Ascending aorta (tissue), 2 donors: ENCODE results near the gene WNT1. TPM values are rescaled to one million over a fixed set of nuclear protein-coding genes. Genes with fewer than 3 reads are reported as not detected.
A peak's percentile ranks its signal among the peaks of the same experiment; 100 is the strongest.

Experiments
- DNase-seq, 2 donors: peaks; one replicate each; pipeline ENCODE4 v3.0.0-alpha.2; 2019; ENCODE audit warnings: low spot score in 2 of 2
- H3K27ac ChIP-seq, 2 donors: fragments of 200-600 bp; sonication (generic); one replicate each; pipeline ENCODE4 v1.5.1; 2016 to 2017; ENCODE audit warnings: mild to moderate bottlenecking in 1 of 2
- H3K27me3 ChIP-seq: fragments of 200-600 bp; sonication (generic); one replicate; pipeline ENCODE4 v1.5.1; 2017
- H3K36me3 ChIP-seq, 2 donors: fragments of 200-600 bp; sonication (generic); one replicate each; pipeline ENCODE4 v1.5.1; 2016
- H3K4me1 ChIP-seq, 2 donors: fragments of 200-600 bp; sonication (generic); one replicate each; pipeline ENCODE4 v1.5.1; 2016 to 2017; ENCODE audit warnings: mild to moderate bottlenecking in 1 of 2
- H3K4me3 ChIP-seq, 2 donors: fragments of 200-600 bp; sonication (generic); one replicate each; pipeline ENCODE4 v1.5.1; 2016 to 2017; ENCODE audit warnings: mild to moderate bottlenecking in 1 of 2
- H3K9me3 ChIP-seq, 2 donors: fragments of 200-600 bp; sonication (generic); one replicate each; pipeline ENCODE4 v1.5.1; 2016
- intact Hi-C: fragments of 100-400 bp; cut with DNase I; formaldehyde crosslinking; loops from one replicate; pipeline ENCODE4 v1.15.1; 2023
- total RNA-seq: library from RNA; depleted of rRNA; stranded (reverse); fragments of >200 nt; gene quantifications from one replicate; pipeline ENCODE4 v1.1.0, GENCODE V29; 2016
- TF ChIP-seq, protein P1 (sequence below), 3 experiments: fragments of 200-600 bp in 2 of 3; fragments of 450-650 bp in 1 of 3; sonication (generic) in 2 of 3; IDR thresholded peaks; one replicate each; pipeline ENCODE4 v1.5.1; 2016 to 2019; ENCODE audit warnings: antibody characterized with exemption in 3 of 3, mild to moderate bottlenecking in 1 of 3, moderate library complexity in 1 of 3

Gene WNT1
- total RNA-seq, 1 donor from 2014 or later, result not detected

DNA sequence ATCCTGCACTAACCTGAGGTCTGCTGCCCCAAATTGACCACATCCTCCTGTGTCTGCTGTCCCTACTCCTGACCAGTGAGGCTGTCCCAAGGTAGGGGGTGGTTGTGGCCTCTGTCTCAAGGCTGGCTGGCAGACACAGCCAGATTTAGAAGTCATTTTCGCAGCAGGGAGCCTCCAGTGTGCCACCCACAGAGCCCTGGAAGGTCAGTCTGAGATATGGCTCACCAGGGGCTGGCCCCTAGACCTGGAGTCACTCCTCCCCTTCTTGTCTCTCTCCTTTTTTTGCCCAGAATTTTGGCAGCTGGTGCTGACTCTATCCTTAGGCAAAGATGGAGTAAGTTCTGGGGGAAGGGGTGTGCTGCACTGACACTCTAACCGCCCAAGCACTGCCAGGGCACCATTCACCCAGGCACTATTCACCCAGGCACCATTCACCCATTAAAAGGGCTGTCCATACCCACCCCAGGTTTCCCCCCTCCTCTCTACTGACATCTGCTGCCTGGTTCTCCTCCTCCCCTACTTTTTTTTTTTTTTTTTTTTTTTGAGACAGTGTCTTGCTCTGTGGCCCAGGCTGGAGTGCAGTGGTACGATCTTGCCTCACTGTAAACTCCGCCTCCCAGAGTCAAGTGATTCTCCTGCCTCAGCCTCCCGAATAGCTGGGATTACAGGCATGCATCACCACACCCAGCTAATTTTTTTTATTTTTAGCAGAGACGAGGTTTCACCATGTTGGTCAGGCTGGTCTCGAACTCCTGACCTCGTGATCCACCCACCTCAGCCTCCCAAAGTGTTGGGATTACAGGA is 13.3 kb downstream of the WNT1 start:
- Histone ChIP-seq H3K27ac (no peak overlapping the region), H3K9me3 (no peaks in the 10 kb centered on the region), H3K27me3 (peaks cover 8% of the 10 kb centered on the region), H3K4me1 (no peaks in the 10 kb centered on the region), H3K4me3 (no peak overlapping the region), H3K36me3 (no peaks in the 10 kb centered on the region)
- no peak for DNase-seq
- TF ChIP-seq, protein P1, sequence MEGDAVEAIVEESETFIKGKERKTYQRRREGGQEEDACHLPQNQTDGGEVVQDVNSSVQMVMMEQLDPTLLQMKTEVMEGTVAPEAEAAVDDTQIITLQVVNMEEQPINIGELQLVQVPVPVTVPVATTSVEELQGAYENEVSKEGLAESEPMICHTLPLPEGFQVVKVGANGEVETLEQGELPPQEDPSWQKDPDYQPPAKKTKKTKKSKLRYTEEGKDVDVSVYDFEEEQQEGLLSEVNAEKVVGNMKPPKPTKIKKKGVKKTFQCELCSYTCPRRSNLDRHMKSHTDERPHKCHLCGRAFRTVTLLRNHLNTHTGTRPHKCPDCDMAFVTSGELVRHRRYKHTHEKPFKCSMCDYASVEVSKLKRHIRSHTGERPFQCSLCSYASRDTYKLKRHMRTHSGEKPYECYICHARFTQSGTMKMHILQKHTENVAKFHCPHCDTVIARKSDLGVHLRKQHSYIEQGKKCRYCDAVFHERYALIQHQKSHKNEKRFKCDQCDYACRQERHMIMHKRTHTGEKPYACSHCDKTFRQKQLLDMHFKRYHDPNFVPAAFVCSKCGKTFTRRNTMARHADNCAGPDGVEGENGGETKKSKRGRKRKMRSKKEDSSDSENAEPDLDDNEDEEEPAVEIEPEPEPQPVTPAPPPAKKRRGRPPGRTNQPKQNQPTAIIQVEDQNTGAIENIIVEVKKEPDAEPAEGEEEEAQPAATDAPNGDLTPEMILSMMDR (IDR thresholded peaks at IDR 0.05), result no peak
- intact Hi-C loops, result no loop called here

DNA sequence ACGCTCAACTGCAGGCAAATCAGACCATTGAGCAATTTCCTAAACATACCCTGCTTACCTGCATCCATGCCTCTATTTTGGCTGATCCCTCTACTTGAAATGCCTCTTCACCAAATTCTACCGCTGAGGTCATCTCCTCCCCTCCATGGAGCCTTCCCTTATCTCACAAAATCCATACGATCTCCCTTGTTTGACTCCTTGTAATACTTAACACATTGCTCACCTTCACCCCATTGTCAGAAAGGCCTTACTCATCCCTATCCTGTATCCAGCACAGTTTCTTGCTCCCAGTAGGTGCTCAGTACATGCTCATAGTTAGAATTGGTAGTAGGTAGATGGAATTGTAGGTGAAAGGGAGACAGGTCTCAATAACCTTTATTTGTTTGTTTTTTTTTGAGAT is 15.7 kb downstream of the WNT1 start:
- intact Hi-C loops, result loop anchor here (2.0 kb wide), 1 partner anchor 141 kb away; the partner anchor contains the start of gene DDX23
- DNase-seq, result no peak
- H3K36me3 ChIP-seq, result no peaks in the 10 kb centered on the region
- no peak overlapping the region for H3K27ac ChIP-seq
- no peak overlapping the region for H3K4me3 ChIP-seq
- peaks cover 10 to 15% of the 10 kb centered on the region in 2 donors for H3K4me1 ChIP-seq
- TF ChIP-seq, protein P1 (IDR thresholded peaks at IDR 0.05), result no peak
- no peaks in the 10 kb centered on the region for H3K9me3 ChIP-seq
- peaks cover 14% of the 10 kb centered on the region for H3K27me3 ChIP-seq

DNA sequence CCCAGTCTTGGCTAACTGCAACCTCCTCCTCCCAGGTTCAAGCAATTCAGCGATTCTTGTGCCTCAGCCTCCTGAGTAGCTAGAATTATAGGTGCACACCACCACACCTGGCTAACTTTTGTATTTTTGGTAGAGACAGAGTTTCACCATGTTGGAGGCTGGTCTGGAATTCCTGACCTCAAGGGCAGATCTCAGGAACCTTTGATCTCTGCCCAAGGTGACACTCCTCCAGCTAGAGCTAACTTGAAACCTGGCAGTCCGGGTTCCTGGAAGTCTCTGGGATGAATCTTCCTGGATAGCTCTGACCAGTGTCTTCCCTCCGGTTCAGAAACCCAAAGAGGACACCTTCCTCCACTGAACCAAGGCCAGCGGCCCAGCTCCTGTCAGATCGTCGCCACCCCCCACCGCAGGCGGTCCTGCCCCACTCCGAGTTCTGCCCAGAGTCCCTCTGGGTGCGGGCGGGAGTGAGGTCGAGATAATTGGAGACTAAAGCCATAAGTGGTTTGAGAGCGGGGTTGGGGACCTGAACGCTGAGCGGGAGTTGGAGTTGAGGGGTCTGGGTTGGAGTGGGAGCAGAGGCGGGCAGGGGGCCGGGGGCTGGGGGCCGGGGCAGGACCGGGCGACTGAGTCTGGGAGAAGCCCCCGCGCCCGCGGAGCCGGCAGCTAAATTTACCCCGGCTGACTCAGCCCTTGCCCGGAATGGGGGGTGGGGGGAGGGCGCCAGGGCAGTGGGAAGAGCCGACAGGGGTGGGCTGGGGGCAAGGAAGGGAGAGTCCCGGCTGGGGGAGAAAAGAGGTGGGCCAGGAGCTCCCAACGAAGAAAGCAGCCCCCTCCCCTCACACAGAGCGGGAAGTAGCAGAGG is 16.3 kb downstream of the WNT1 start:
- H3K27ac ChIP-seq, result no peak overlapping the region
- TF ChIP-seq, protein P1 (IDR thresholded peaks at IDR 0.05), result no peak
- H3K27me3 ChIP-seq, result peaks cover 20% of the 10 kb centered on the region
- H3K4me1 ChIP-seq, result peaks cover 12 to 22% of the 10 kb centered on the region in 2 donors
- no peak for DNase-seq
- peak overlapping the region in 1 of 2 donors; percentile 45 for H3K4me3 ChIP-seq
- intact Hi-C loops, result loop anchor here (2.0 kb wide), 1 partner anchor 142 kb away; the partner anchor contains the start of gene DDX23
- no peaks in the 10 kb centered on the region for H3K9me3 ChIP-seq
- no peaks in the 10 kb centered on the region for H3K36me3 ChIP-seq

DNA sequence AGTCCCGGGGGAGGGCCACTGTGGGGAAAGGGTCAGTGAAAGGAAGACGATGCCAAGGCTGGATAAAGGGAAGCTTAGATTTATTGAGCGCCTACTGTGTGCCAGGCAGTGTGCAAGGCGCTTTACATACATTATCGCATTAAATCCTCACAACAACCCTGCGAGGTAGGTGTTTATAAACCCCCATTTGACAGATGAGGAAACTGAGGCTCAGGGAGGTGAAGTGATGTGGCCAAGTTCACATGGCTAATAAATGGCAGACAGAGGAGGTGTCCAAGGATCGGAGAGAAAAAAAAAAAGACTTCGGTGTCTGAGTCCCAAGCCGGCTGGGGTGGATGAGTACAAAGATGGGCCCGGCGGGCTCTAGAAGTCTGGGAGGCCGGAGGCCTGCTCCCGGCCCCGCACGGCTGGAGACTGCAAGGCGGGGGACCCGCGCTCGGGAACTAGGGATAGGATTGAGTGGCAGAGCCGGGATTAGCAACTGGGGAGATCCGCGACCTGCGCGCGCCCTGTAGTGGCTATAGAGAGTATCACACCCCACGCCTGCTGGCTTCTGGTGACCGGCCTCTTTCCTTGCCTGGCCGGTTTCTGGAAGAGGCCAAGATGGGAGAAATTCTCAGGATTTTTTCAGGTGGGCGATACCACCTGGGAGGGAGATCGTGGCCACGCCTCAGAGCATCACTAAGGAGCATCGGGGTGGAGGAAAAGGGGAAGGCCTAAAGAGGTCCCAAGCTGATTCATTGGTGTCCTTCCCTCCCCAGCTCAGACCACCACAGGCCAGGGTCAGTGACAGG is 17.2 kb downstream of the WNT1 start:
- intact Hi-C loops, result loop anchor here (2.0 kb wide), 1 partner anchor 142 kb away; the partner anchor contains the start of gene DDX23
- no peaks in the 10 kb centered on the region for H3K9me3 ChIP-seq
- H3K36me3 ChIP-seq, result no peaks in the 10 kb centered on the region
- TF ChIP-seq, protein P1 (IDR thresholded peaks at IDR 0.05), result peak; percentile 80 to 96 (median 92)
- peak overlapping the region in 1 of 2 donors; percentile 45 for H3K4me3 ChIP-seq
- no peak overlapping the region for H3K27ac ChIP-seq
- H3K4me1 ChIP-seq, result peaks cover 20 to 29% of the 10 kb centered on the region in 2 donors
- H3K27me3 ChIP-seq, result peaks cover 21% of the 10 kb centered on the region
- peak in 1 of 2 donors; percentile 86 for DNase-seq
